Measurements from ENCODE around the gene SPATS2.
"Not testable (repeated sequence)": the region's sequence is repeated elsewhere in the genome, so short reads cannot be mapped to it uniquely, and the experiment has no call there.

Gene SPATS2

GRCh38 chr12:49524660-49525324, 157.5 kb downstream of the SPATS2 start:
- no peak for DNase-seq

GRCh38 chr12:49525942-49526341, 158.7 kb downstream of the SPATS2 start:
- DNase-seq = no peak

GRCh38 chr12:49527361-49528130, 160.3 kb downstream of the SPATS2 start:
- DNase-seq = no peak

- no peak for DNase-seq
These were observed 162.2 kb downstream of the SPATS2 start for GRCh38 chr12:49529414-49529813.

- DNase-seq = no peak
These were observed 164.5 kb downstream of the SPATS2 start for GRCh38 chr12:49531745-49532144.

- no peak for DNase-seq
These were observed 166.1 kb downstream of the SPATS2 start for GRCh38 chr12:49533331-49533730.

- DNase-seq = not testable (repeated sequence)
These were observed 166.9 kb downstream of the SPATS2 start for GRCh38 chr12:49534122-49534521.

GRCh38 chr12:49534731-49535278, 167.5 kb downstream of the SPATS2 start:
- no peak for DNase-seq

- DNase-seq = no peak
These were observed 168.8 kb downstream of the SPATS2 start for GRCh38 chr12:49535921-49536525.

- no peak for DNase-seq
These were observed 169.3 kb downstream of the SPATS2 start for GRCh38 chr12:49536526-49537071.

- no peak for DNase-seq
These were observed 170.0 kb downstream of the SPATS2 start for GRCh38 chr12:49537231-49537751.

- DNase-seq = no peak
These were observed 170.7 kb downstream of the SPATS2 start for GRCh38 chr12:49537752-49538509.

- DNase-seq = peak; percentile 43 to 58
These were observed 171.5 kb downstream of the SPATS2 start, which contains the start of gene KCNH3 for GRCh38 chr12:49538510-49539403. Gene KCNH3 (plus strand): TSS chr12:49539030. CDS start chr12:49539417, 387 bp downstream.

GRCh38 chr12:49539406-49540228, 172.4 kb downstream of the SPATS2 start:
- DNase-seq = no peak

- no peak for DNase-seq
These were observed 173.2 kb downstream of the SPATS2 start for GRCh38 chr12:49540229-49541139.

- no peak for DNase-seq
These were observed 174.0 kb downstream of the SPATS2 start for GRCh38 chr12:49541140-49541861.

- no peak for DNase-seq
These were observed 174.7 kb downstream of the SPATS2 start for GRCh38 chr12:49541911-49542505.

Measured in hippocampal formation (tissue), 2 donors.